HepG2 (cell line): ENCODE results near the gene RGR.

Experiments
- CBX2 ChIP-seq, 2 experiments: fragments of 200-600 bp in 1 of 2; sonication (generic); formaldehyde crosslinking in 1 of 2; IDR thresholded peaks; 2 replicates each; pipeline versions ENCODE4 v1.7.0 to v1.8.1; 2018 to 2022; ENCODE audit warnings: low read depth in 2 of 2, low read length in 1 of 2, mild to moderate bottlenecking in 1 of 2, missing genetic modification reagents in 1 of 2
- CTCF ChIP-seq: sonication (generic); formaldehyde crosslinking; IDR thresholded peaks from 2 replicates; pipeline ENCODE4 v1.5.0; 2020; ENCODE audit warnings: mild to moderate bottlenecking, missing genetic modification reagents, moderate library complexity
- FOXA1 ChIP-seq, 2 experiments: fragments of 450-650 bp in 1 of 2; sonication (generic) in 1 of 2; formaldehyde crosslinking in 1 of 2; IDR thresholded peaks; 2 replicates each; pipeline versions ENCODE4 v1.4.0 to v1.6.1; 2016 to 2020; ENCODE audit warnings: missing genetic modification reagents in 1 of 2
- KDM1A ChIP-seq: IDR thresholded peaks from 2 replicates; pipeline ENCODE4 v1.6.1; 2016; ENCODE audit warnings: missing compliant biosample characterization
- MAX ChIP-seq: IDR thresholded peaks from 2 replicates; pipeline ENCODE4 v1.6.1; 2012; ENCODE audit warnings: inconsistent platforms
- NR2F6 ChIP-seq, 2 experiments: IDR thresholded peaks; 2 replicates each; pipeline ENCODE4 v1.6.1; 2016; ENCODE audit warnings: antibody characterized with exemption in 1 of 2, mild to moderate bottlenecking in 1 of 2
- PRDM4 ChIP-seq: sonication (generic); formaldehyde crosslinking; IDR thresholded peaks from 2 replicates; pipeline ENCODE4 v1.9.0; 2021; ENCODE audit warnings: missing genetic modification reagents, borderline replicate concordance
- YEATS2 ChIP-seq: sonication (generic); formaldehyde crosslinking; IDR thresholded peaks from 2 replicates; pipeline ENCODE4 v1.4.0; 2020; ENCODE audit warnings: missing genetic modification reagents, borderline replicate concordance
- ZNF3 ChIP-seq: IDR thresholded peaks from 2 replicates; pipeline ENCODE4 v1.7.0; 2017; ENCODE audit warnings: inconsistent platforms

- TF ChIP-seq NR2F6 (IDR thresholded peaks at IDR 0.05) (no peak), NR2F6 (CRISPR knock-in tag; IDR thresholded peaks at IDR 0.05) (no peak), YEATS2 (CRISPR knock-in tag) (no peak), FOXA1 (IDR thresholded peaks at IDR 0.05) (no peak), FOXA1 (CRISPR knock-in tag; IDR thresholded peaks at IDR 0.05) (no peak), MAX (no peak), KDM1A (CRISPR knock-in tag) (no peak), CBX2 (IDR thresholded peaks at IDR 0.05; ENCODE audit: low read depth, low read length) (no peak), CBX2 (CRISPR knock-in tag; IDR thresholded peaks at IDR 0.05; ENCODE audit: low read depth) (no peak), CTCF (CRISPR knock-in tag) (no peak), ZNF3 (no peak), PRDM4 (CRISPR knock-in tag) (no peak)
Observed at GRCh38 chr10:84288151-84288550, 43.3 kb downstream of the RGR start.
